ENCODE results near the gene INSR.

The INSR gene

GRCh38 chr19:7132054-7132453, 162.2 kb downstream of the INSR start:
- DNase-seq = no peak

GRCh38 chr19:7130043-7130442, 164.2 kb downstream of the INSR start:
- DNase-seq = no peak

- no peak for DNase-seq
Observed at GRCh38 chr19:7126132-7126531, 168.1 kb downstream of the INSR start.

GRCh38 chr19:7125221-7125620, 169.0 kb downstream of the INSR start:
- no peak for DNase-seq

- no peak for DNase-seq
Observed at GRCh38 chr19:7124782-7125181, 169.4 kb downstream of the INSR start.

GRCh38 chr19:7122701-7123100, 171.5 kb downstream of the INSR start:
- DNase-seq = no peak

- DNase-seq = no peak
Observed at GRCh38 chr19:7120499-7120898, 173.7 kb downstream of the INSR start.

GRCh38 chr19:7119582-7119981, 174.6 kb downstream of the INSR start:
- no peak for DNase-seq

- no peak for DNase-seq
Observed at GRCh38 chr19:7117248-7117647, 177.0 kb downstream of the INSR start.

- DNase-seq = no peak
Observed at GRCh38 chr19:7115721-7116120, 178.5 kb downstream of the INSR start.

GRCh38 chr19:7113233-7113632, 181.0 kb downstream of the INSR start:
- DNase-seq = no peak

- no peak for DNase-seq
Observed at GRCh38 chr19:7112675-7113074, 181.5 kb downstream of the INSR start.

GRCh38 chr19:7109678-7110289, 184.4 kb downstream of the INSR start:
- DNase-seq = no peak

GRCh38 chr19:7106711-7107657, 187.2 kb downstream of the INSR start:
- DNase-seq = no peak

- DNase-seq = no peak
Observed at GRCh38 chr19:7104747-7105447, 189.3 kb downstream of the INSR start.

- DNase-seq = peak in 1 of 2 donors; percentile 28
Observed at GRCh38 chr19:7101498-7102253, 192.5 kb downstream of the INSR start.

- DNase-seq = no peak
Observed at GRCh38 chr19:7099597-7099921, 194.7 kb downstream of the INSR start.

GRCh38 chr19:7098701-7099596, 195.3 kb downstream of the INSR start:
- peak; percentile 88 to 90 for DNase-seq

GRCh38 chr19:7098096-7098495, 196.1 kb downstream of the INSR start:
- DNase-seq = peak in 1 of 2 donors; percentile 5

GRCh38 chr19:7088999-7089398, 205.2 kb downstream of the INSR start:
- DNase-seq = no peak

- DNase-seq = no peak
Observed at GRCh38 chr19:7083076-7083956, 210.9 kb downstream of the INSR start.

Measured in CD4-positive, alpha-beta T cell treated with Interferon alpha-2 for 1 hour (primary cell).